ENCODE results near the gene DNAJA4. TPM values are rescaled to one million over a fixed set of nuclear protein-coding genes. Genes with fewer than 3 reads are reported as not detected.

Gene DNAJA4
- polyA plus RNA-seq, 1 donor from 2014 or later: 0.66 TPM

GRCh38 chr15:78263907-78264303 is 457 bp upstream of the DNAJA4 start:
- TF ChIP-seq SMC3 (conservative IDR thresholded peaks at IDR 0.05; ENCODE audit: poor library complexity) (no peak), POLR2AphosphoS5 (IDR thresholded peaks at IDR 0.05) (no peak), RAD21 (conservative IDR thresholded peaks at IDR 0.05) (no peak), EP300 (conservative IDR thresholded peaks at IDR 0.05; ENCODE audit: poor library complexity, severe bottlenecking) (no peak), TAF1 (IDR thresholded peaks at IDR 0.05; ENCODE audit: low read depth) (no peak), EZH2 (IDR thresholded peaks at IDR 0.05; ENCODE audit: borderline replicate concordance, insufficient read depth, low read length, poor library complexity, severe bottlenecking) (no peak), MXI1 (conservative IDR thresholded peaks at IDR 0.05; ENCODE audit: poor library complexity, severe bottlenecking) (no peak)
- TF ChIP-seq, protein P1, sequence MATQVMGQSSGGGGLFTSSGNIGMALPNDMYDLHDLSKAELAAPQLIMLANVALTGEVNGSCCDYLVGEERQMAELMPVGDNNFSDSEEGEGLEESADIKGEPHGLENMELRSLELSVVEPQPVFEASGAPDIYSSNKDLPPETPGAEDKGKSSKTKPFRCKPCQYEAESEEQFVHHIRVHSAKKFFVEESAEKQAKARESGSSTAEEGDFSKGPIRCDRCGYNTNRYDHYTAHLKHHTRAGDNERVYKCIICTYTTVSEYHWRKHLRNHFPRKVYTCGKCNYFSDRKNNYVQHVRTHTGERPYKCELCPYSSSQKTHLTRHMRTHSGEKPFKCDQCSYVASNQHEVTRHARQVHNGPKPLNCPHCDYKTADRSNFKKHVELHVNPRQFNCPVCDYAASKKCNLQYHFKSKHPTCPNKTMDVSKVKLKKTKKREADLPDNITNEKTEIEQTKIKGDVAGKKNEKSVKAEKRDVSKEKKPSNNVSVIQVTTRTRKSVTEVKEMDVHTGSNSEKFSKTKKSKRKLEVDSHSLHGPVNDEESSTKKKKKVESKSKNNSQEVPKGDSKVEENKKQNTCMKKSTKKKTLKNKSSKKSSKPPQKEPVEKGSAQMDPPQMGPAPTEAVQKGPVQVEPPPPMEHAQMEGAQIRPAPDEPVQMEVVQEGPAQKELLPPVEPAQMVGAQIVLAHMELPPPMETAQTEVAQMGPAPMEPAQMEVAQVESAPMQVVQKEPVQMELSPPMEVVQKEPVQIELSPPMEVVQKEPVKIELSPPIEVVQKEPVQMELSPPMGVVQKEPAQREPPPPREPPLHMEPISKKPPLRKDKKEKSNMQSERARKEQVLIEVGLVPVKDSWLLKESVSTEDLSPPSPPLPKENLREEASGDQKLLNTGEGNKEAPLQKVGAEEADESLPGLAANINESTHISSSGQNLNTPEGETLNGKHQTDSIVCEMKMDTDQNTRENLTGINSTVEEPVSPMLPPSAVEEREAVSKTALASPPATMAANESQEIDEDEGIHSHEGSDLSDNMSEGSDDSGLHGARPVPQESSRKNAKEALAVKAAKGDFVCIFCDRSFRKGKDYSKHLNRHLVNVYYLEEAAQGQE (IDR thresholded peaks at IDR 0.05; ENCODE audit: borderline replicate concordance): no peak
- TF ChIP-seq, protein P2, sequence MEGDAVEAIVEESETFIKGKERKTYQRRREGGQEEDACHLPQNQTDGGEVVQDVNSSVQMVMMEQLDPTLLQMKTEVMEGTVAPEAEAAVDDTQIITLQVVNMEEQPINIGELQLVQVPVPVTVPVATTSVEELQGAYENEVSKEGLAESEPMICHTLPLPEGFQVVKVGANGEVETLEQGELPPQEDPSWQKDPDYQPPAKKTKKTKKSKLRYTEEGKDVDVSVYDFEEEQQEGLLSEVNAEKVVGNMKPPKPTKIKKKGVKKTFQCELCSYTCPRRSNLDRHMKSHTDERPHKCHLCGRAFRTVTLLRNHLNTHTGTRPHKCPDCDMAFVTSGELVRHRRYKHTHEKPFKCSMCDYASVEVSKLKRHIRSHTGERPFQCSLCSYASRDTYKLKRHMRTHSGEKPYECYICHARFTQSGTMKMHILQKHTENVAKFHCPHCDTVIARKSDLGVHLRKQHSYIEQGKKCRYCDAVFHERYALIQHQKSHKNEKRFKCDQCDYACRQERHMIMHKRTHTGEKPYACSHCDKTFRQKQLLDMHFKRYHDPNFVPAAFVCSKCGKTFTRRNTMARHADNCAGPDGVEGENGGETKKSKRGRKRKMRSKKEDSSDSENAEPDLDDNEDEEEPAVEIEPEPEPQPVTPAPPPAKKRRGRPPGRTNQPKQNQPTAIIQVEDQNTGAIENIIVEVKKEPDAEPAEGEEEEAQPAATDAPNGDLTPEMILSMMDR (IDR thresholded peaks at IDR 0.05; ENCODE audit: poor library complexity, severe bottlenecking): no peak
- Histone ChIP-seq H3K27me3 (ENCODE audit: insufficient read depth, low read depth, low read length) (peaks cover 18% of the 10 kb centered on the region), H4K20me1 (ENCODE audit: insufficient read depth) (no peaks in the 10 kb centered on the region), H3K9me3 (ENCODE audit: low read length) (no peaks in the 10 kb centered on the region), H3K4me2 (ENCODE audit: low read length) (no peak overlapping the region), H3F3A (ENCODE audit: insufficient read depth, low read length, poor library complexity, severe bottlenecking) (no peaks in the 10 kb centered on the region), H3K79me2 (replicated peaks; ENCODE audit: insufficient read depth, low read length) (no peaks in the 10 kb centered on the region), H3K9me2 (ENCODE audit: insufficient read depth, low read length) (no peaks in the 10 kb centered on the region), H3K4me3 (ENCODE audit: low read length) (no peak overlapping the region), H2AFZ (ENCODE audit: low read depth, low read length) (no peak overlapping the region), H3K9ac (ENCODE audit: low read length) (no peak overlapping the region), H3K27ac (ENCODE audit: low read length) (no peak overlapping the region), H3K36me3 (ENCODE audit: insufficient read depth, low read length) (no peaks in the 10 kb centered on the region)

GRCh38 chr15:78265137-78265460 is 737 bp downstream of the DNAJA4 start:
- H3K9ac ChIP-seq (ENCODE audit: low read length): no peak overlapping the region
- H3K4me2 ChIP-seq (ENCODE audit: low read length): no peak overlapping the region
- no peaks in the 10 kb centered on the region for H4K20me1 ChIP-seq (ENCODE audit: insufficient read depth)
- H3K36me3 ChIP-seq (ENCODE audit: insufficient read depth, low read length): no peaks in the 10 kb centered on the region
- no peak overlapping the region for H3K27ac ChIP-seq (ENCODE audit: low read length)
- no peak overlapping the region for H2AFZ ChIP-seq (ENCODE audit: low read depth, low read length)
- no peaks in the 10 kb centered on the region for H3K9me2 ChIP-seq (ENCODE audit: insufficient read depth, low read length)
- peaks cover 18% of the 10 kb centered on the region for H3K27me3 ChIP-seq (ENCODE audit: insufficient read depth, low read depth, low read length)
- H3K4me3 ChIP-seq (ENCODE audit: low read length): peak overlapping the region; percentile 15
- TF ChIP-seq RAD21 (conservative IDR thresholded peaks at IDR 0.05): no peak
- no peak for TF ChIP-seq SMC3 (conservative IDR thresholded peaks at IDR 0.05; ENCODE audit: poor library complexity)
- no peak for TF ChIP-seq MXI1 (conservative IDR thresholded peaks at IDR 0.05; ENCODE audit: poor library complexity, severe bottlenecking)
- no peak for TF ChIP-seq EP300 (conservative IDR thresholded peaks at IDR 0.05; ENCODE audit: poor library complexity, severe bottlenecking)
- no peak for TF ChIP-seq TAF1 (IDR thresholded peaks at IDR 0.05; ENCODE audit: low read depth)
- TF ChIP-seq, protein P1 (IDR thresholded peaks at IDR 0.05; ENCODE audit: borderline replicate concordance): no peak
- H3F3A ChIP-seq (ENCODE audit: insufficient read depth, low read length, poor library complexity, severe bottlenecking): no peaks in the 10 kb centered on the region
- H3K9me3 ChIP-seq (ENCODE audit: low read length): no peaks in the 10 kb centered on the region
- no peaks in the 10 kb centered on the region for H3K79me2 ChIP-seq (replicated peaks; ENCODE audit: insufficient read depth, low read length)

All from neural cell (in vitro differentiated cells).